ENCODE data around the gene DLG1.
"Not testable (repeated sequence)": the region's sequence is repeated elsewhere in the genome, so short reads cannot be mapped to it uniquely, and the experiment has no call there.

DLG1 gene

DNA sequence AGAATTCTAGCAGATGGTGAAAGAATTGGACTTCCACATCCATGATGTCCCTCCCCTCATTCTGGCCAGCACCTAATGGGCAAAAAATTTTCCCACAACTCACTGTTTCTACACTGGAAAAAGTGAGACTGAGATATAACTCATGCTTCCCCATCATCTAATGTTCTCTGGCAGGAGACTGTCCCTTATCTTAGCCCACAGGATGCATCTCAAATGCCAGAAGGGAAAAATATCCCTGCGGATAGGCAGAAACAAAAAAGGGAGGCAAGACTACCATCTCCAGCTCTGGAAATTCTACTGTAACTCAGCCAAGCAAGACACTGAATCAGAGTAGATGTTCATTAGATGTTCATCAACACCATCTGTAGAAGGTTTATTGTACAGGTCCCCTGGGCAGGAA lies 58.6 kb downstream of the DLG1 start:
- DNase-seq, result no peak

DNA sequence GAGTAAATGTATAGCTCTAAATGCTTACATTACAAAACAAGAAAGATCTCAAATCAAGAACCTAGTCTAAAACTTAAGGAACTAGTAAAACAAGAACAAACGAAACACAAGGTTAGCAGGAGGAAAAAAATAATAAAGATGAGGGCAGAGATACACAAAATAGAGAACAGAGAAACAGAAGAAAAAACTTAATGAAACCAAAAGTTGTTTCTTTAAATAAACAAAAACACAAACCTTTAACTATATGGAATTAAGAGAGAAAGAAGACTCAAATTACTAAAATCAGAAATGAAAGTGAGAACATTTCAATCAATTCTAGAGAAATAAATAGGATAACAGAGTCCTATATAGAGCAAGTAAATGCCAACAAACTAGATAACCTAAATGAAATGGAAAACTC lies 59.6 kb downstream of the DLG1 start:
- DNase-seq, result no peak

DNA sequence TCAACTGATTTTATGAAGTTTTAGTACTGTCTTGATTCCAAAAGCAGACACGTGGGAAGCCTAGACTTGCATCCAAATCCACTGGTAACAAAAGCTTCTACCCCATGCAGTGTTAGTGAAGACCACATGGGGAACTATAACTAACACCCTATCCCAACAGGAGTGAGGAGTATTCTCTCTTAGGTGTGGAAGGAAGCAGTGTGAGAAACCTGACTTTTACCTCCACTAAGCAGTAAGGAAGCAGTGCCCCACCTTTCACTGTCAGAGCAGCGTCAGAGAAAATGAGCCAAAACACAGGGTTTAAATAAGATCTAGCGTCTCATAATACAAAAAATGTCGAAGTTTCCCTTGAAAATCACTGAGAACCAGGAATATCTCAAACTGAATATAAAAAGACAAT lies 60.5 kb downstream of the DLG1 start:
- no peak for DNase-seq

DNA sequence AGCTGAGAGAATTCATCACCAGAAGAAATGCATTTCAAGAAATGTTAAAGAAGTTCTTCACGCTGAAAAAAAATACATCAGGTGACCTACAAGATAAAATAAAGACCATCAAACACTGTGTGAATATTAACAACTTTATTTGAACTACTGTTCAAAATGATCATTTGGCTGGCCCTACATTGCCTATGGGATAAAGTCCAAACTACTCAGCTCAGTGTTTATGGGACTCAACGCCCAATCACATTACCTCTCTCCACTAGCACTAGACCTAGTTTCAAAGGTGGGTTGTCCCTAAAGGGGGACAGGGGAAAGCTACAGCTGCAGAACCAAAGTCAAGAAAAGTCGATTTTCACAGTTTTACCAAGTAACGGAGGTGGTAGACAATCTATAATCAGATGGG lies 62.0 kb downstream of the DLG1 start:
- no peak for DNase-seq

DNA sequence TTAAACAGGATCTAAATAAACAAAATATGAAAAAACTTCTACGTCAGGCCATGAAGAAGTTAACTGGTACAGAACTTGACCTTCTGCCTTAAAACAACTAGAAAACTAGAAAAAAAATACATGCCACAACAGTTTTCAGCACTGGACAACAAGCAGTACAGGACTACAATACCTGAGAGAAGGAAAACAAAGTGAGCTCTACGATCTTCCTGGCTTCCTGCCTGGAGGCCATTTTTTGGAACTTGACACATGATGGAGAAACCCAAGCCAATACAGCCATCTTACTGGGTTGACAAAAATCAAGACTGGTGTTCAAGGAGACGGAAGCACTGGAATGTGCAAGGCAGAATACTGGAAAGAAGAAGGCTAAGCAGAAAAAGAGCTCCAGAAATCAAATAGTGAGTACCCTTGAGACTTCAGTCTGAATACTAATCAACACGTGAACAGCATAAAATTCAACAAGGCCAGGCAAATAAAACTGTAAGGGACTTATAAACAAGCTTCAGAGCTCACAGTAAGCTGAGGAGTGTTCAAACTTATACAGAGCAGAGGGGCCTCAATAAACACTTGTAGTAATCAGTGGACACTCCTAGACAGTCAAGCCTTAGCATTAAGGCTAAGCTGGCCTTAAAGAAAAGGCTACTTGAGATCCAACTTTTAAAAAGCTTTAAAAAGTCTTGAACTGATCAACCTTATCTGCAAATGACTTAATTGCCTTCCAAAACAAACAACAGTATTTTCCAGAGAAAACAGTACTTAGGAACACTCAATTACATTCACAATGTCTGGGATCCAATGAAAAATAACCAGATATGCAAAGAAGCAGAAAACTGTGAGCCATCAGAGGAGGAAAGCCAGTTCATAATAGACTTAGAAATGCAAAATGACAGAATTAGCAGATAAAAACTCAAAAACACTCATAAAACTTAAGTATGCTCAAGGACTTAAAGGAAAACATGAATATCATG lies 63.2 kb downstream of the DLG1 start:
- DNase-seq, result no peak

DNA sequence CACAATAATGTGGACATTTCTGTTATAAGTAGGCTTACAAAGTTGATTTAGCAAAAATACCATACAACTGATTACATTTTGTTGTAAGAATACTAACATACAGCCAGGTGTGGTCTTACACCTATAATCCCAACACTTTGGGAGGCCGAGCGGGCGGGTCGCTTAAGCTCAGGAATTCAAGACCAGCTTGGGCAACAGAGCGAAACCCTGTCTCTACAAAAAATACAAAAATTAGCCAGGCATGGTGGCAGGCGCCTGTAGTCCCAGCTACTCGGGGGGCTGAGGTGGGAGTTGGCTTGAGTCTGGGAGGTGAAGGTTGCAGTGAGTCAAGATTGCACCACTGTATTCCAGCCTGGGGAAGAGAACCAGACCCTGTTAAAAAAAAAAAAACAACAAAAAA lies 67.1 kb downstream of the DLG1 start:
- DNase-seq, result no peak

DNA sequence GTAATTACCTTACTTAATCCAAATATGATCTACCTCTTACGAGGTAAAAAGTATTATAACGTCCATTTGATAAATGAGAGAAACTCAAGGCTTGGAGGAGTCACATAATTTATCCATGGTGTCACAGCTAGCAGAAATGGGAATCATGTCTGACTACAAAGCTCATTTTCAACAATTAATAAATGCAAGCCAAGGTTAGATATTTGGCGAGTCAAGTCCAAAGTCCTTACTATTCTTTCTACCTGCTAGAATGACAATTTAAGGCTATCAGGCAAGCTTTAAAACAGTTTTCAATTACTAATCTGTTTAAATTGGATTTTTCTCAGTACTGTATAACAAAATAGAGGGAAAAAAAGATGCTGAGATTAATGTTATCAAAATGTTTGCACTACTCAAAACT lies 68.6 kb downstream of the DLG1 start:
- no peak for DNase-seq

DNA sequence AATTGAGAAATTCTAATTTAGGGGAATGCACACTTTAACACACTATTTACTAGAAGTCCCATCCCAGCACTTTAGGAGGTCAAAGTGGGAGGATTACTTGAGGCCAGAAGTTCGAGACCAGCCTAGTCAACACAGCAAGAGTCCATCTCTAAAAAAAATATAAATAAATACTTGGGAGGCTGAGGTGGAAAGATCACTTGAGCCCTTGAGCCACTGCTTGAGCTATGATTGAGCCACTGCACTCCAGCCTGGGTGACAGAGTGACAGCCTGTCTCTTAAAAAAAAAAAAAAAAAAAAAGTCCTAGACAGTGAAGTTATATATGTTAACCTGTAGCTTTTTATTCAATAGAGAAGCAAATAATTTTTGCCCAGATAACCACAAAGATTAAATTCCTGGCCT lies 69.2 kb downstream of the DLG1 start:
- DNase-seq, result no peak

DNA sequence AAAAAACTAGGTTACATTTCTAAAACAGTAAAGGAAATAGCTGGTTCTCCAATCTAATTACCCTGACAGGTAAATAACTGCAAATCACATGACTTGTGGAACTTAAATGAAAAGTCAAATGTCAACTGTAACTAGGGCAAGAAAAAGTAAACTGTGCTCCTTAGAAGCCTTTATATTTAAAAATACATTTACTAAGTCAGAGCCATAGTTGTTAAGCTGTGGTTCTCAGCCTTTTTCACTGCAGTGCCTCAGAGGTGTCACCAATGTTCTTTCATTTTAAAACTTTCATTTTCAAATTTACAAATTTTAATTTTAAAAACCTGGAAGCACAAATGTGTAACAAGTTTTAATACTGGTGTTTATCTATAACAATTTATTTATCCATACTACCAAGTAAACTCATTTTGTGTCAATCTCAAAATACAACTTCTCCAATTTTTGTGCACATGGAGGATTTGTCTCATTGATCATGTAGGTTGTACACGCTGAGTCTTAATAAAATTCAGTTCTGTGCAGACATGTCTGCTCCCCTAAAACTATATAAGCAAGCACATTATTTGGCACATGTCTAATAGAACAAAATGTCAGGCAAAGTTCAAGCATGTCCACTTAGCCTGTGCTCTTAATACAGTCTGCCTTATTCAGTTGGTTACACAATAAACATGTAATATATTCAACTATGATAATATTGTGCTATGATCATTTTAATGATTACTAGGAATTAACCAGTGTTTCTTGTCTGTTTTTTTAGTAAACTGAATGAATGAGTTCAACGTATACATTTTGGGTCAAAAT lies 70.4 kb downstream of the DLG1 start:
- DNase-seq, result no peak

DNA sequence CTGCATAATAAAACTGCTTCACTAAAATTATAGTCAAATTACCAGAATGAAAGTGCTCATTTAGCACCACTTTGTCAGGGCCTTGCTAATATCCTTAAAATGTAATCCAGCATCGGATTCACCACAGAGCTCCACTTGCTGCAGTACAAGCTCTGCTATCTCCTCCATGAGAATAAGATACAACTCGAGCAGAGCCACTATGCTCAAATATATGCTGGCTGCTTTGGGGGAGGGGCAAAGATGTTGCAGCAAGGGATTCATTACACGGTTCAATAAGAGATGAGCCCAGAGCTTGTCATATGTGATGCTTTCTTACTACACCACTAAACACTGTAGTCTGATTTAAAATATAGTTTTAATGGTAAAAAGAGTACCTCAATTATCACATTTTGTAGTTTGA lies 72.2 kb downstream of the DLG1 start:
- DNase-seq, result no peak

DNA sequence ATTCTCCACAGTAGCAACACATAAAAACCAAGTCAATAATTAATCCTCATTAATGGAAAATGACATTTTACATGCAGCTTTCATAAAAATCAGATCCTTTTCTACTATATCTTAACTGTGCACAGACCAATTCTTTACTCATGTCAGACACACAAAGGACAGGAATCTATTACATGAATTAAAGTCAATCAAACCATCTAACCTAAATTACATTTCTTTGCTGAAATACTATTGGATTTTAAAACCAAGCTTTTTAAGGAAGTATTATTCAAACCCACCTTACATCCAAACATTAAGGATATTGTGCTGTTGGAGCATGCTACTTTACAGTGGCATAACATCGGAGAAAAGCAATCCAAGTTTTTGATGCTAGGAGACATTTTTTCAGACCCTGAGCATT lies 72.8 kb downstream of the DLG1 start:
- DNase-seq, result no peak

DNA sequence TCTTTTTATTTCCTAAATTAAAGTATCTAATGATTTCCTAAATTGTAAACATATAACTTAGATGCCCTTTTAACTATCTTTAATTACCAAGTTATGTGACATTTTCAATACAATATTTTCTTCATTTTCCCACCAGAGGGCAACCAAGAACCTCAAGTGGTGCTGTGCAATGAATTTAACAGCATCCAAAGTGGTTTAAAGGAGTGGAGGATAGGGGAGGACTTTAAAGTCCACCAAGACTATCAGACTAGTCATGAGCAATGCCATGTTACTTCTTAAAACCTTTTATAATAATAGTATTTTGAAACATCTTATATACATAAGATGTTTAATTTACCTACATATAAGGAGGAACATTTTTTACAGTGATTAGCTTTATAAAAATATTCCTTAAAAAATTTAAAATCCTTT lies 74.4 kb downstream of the DLG1 start:
- DNase-seq, result peak; percentile 22

DNA sequence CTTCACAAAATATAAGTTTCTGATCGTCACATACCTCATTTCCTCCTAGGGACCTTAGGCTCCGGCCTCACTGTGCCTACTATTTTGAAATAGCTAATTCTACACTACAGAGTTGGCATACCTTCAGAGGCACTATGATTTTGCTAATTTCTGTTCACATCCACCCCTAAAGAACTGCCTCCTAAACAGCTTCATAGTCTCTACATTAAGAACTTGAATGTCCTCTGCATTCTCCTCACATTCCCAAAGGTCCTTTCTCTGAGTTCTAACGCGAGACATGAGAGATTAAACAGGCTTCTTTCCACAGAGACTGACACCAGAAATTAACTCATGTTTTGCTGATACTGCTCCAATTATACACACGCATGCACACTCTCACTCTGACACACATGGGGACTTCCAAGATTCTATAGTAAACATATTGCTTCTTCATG lies 75.5 kb downstream of the DLG1 start:
- DNase-seq, result no peak

DNA sequence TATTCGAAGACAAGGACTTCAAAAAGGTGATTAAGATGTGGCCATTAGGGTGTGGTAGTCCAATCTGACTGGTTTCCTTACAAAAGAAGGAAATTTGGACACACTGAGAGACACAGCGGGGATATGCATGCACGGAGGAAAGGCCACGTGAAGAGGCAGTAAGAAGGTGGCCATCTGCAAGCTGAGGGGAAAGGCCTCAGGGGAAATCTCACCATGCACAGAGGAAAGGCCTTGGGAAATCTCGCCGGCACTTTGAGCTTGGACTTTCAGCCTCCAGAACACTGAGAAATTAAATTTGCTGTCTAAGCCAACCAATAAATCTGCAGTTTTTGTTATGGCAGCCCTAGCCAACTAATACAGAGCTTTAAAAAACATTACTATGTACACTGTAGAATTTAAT lies 78.8 kb downstream of the DLG1 start:
- DNase-seq, result no peak

DNA sequence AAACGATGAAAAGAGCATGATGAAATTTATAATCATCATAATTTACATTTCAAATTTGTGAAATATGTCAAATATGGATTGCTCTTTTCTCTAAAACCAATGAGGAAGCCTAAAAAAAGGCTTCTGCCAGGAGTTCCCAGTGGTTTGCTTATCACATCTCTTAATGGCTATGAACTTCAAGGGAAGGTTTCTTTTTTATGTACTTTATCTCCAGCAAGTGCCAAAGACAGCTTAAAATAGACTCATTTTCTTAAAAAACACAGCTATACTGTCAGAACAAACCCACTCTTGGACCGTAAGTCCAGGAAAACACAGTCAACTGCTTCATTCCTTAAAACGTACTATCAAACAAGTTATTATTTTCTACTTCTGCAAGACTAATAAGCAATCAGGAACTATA lies 80.2 kb downstream of the DLG1 start:
- no peak for DNase-seq

DNA sequence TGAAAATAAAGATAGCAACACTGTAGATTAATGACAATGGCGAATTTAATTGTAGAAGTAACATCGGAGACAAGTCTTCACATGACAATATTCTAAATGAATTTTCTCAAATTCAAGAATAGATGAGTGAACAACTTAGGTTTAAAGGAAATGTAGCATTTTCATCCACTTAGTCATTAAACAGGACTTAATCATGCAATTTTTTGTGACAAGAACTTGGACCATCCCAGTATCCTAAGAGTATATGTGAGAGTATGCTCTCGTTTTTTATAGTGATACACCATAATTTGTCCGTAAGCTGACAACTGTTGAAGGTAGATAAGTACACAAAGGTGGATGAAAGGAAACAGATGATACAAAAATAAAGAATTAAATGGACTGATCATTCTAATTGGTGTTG lies 81.5 kb downstream of the DLG1 start:
- DNase-seq, result no peak

DNA sequence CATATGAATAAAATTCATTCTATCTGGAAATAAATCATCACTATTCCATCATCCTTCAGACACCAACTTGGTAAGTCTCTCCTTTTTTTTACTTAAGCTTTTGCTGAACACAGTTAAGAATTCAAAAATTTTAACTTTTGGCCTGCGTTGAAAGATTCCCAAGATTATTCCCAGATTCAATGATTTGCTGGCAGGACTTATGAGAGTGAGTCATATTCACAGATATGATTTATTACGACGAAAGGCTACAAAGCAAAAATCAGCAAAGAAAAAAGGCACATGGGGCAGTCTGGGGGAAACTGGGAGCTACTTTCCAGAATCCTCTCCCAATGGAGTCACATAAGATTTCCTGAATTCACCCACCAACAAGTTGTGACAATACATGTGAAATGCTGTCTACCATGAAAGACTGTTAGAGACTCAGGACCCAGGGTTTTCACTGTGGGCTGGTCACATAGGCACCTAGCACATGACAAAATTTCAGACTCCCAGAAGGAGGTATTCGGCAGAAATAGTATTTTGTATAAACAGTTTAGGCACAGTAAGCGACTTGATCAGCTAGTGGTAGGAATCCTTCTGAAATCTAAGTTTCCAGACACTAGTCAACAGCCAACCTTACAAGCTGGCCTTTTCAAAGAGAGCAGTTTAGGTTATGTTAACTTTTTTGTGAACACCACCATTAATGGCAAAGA lies 82.1 kb downstream of the DLG1 start:
- DNase-seq, result no peak

DNA sequence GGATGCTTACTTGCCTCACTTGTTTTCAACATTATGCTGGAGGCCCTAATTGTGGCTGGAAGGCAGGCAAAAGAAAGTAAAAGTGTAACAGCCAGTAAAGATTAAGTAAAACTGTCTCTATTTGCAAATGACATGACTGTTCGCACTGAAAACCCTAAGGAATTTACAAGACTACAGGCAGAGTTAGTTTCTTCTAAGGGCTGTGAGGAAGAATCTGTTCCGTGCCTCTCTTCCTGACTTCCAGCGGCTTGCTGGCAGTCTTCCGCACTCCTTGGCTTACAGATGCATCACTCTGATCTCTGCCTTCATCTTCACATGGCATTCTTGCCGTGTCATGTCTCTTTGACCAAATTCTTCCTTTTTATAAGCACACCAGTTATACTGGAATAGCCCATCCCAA lies 86.1 kb downstream of the DLG1 start:
- no peak for DNase-seq

DNA sequence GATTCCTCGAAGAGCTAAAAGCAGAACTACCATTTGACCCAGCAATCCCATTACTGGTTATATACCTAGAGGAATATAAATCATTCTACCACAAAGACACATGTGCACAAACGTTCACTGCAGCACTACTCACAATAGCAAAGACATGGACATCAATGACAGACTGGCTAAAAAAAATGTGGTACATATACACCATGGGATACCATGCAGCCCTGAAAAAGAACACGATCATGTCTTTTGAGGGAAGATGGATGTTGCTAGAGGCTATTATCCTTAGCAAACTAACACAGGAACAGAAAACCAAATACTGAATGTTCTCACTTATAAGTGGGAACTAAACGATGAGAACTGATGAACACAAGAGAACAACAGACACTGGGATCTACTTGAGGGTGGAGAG lies 86.7 kb downstream of the DLG1 start:
- DNase-seq, result not testable (repeated sequence)

DNA sequence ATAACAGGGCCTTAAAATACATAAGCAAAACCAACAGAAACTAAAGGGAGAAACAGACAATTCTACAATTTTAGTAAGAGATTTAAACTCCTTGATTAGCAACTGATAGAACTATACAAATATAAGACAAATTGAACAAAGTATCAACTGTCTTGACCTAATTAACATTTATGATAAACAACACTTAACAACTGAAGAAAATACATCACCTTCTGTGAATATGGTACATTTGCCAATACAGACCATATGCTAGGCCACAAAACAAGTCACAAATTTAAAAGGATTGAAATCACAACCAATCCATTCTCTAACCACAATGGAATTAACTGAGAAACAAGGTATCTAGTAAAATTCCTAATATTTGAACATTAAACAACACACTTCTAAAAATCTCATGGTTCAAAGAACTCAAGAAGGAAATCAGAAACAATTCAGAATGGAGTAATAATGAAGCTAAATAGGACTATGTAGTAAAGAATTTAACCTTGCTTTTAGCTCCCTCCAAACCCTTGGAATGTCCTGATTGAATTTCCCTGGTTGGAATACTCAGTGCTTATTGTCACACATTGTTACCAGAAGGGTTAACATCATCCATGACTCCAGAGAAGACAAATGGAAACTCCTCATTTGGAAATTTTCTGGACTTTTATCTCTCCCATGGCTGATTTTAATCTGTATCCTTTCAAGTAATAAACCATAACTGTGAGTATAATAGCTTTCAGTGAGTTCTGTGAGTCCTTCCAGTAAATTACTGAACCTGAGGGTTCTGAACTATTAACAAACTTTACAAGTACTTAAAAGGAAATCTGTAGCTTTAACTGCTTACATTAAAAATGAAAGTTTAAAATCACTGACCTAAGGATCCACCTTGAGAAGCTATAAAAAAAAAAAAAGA lies 88.8 kb downstream of the DLG1 start:
- no peak for DNase-seq

DNA sequence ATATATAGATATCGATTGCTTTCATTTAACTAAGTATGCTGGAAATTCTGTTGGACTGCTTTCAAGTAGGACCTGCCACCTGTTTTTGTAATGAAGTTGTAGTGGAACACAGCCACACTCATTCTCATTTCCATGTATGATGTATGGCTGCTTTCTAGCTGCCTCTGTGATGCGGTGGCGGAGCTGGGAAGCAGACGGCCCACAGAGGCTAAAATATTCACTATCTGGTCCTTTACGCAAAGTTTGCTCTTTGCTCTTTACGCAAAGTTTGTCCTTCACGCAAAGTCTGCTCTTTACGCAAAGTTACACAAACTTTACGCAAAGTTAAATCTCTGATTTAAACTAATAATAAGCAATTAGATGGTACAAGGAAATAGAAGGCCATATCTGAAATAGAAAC lies 91.5 kb downstream of the DLG1 start:
- no peak for DNase-seq

DNA sequence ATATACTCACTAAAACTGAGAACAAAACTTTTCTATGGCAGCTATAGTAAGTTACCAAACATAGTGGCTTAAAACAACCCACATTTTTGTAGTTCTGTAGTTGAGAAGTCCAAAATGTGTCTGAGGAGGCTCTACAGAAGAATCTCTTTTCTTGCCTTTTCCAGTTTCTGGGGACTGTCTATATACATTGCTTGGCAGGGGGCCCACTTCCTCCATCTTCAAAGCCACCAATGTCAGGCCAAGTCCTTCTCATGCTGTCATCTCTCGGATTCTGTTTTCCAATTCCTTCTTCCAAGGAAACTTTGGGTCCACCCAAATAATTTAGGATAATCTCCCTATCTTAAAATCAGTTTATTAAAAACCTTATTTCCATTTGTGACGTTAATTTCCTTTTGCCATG lies 92.7 kb downstream of the DLG1 start:
- no peak for DNase-seq

DNA sequence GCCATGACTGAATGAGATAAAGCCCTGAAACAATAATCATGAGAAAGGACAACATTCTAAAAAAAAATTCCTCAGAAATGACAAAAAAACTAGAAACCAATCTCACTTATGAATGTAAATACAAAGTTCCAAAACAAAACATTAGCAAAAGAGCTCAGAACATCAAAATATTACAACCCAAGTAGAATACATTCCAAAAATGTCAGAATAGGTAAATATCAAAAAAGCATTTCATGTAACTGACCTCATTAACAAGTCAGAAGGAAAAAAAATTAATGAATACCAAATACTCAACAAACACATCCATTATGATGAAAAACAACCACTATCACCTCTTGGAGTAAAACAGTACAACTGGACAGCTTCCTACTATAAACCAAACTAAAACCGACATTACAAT lies 93.1 kb downstream of the DLG1 start:
- no peak for DNase-seq
